HCT116 (cell line): ENCODE results near the gene CLIC3.

Experiments
- POLR2AphosphoS5 ChIP-seq: IDR thresholded peaks from 2 replicates; pipeline ENCODE4 v1.6.1; 2011; ENCODE audit warnings: mild to moderate bottlenecking, low read depth, low read length, moderate library complexity
- YY1 ChIP-seq: IDR thresholded peaks from 2 replicates; pipeline ENCODE4 v1.6.1; 2011; ENCODE audit warnings: low read length, low read depth, moderate library complexity, mild to moderate bottlenecking; ENCODE audit not compliant: insufficient replicate concordance; ENCODE audit errors: extremely low read depth

GRCh38 chr9:136972743-136973142 lies 23.6 kb downstream of the CLIC3 start:
- TF ChIP-seq POLR2AphosphoS5 (no peak), YY1 (no peak)
